Ecto neural progenitor cell (in vitro differentiated cells): ENCODE measurements around the gene CYTH4.
"Not testable (repeated sequence)": the region's sequence is repeated elsewhere in the genome, so short reads cannot be mapped to it uniquely, and the experiment has no call there.

ENCODE experiments used
- DNase-seq: peaks from one replicate; pipeline ENCODE4 v3.0.0-alpha.2; 2018; ENCODE audit warnings: low spot score

Gene CYTH4

GRCh38 chr22:37282385-37282677 is at the start of gene CYTH4:
TSS of gene CYTH4 (plus strand) at chr22:37282508. CDS start at chr22:37282570, 62 bp downstream.
- DNase-seq = no peak

- not testable (repeated sequence) for DNase-seq
Observed at GRCh38 chr22:37233371-37233750, 48.9 kb upstream of the CYTH4 start.

- DNase-seq = no peak
Observed at GRCh38 chr22:37233751-37234631, 48.3 kb upstream of the CYTH4 start.

GRCh38 chr22:37234736-37235711 is 47.3 kb upstream of the CYTH4 start:
- DNase-seq = no peak

GRCh38 chr22:37235897-37236607 is 46.3 kb upstream of the CYTH4 start:
- DNase-seq = no peak

GRCh38 chr22:37237371-37238268 is 44.7 kb upstream of the CYTH4 start:
- no peak for DNase-seq

- DNase-seq = no peak
Observed at GRCh38 chr22:37239336-37240239, 42.7 kb upstream of the CYTH4 start.

- no peak for DNase-seq
Observed at GRCh38 chr22:37240240-37240940, 41.9 kb upstream of the CYTH4 start.

GRCh38 chr22:37240941-37241320 is 41.4 kb upstream of the CYTH4 start:
- DNase-seq = no peak

GRCh38 chr22:37241351-37242142 is 40.8 kb upstream of the CYTH4 start:
- DNase-seq = no peak

- no peak for DNase-seq
Observed at GRCh38 chr22:37242395-37242918, 39.9 kb upstream of the CYTH4 start.

GRCh38 chr22:37243402-37244113 is 38.8 kb upstream of the CYTH4 start:
- DNase-seq = no peak

GRCh38 chr22:37244114-37244921 is 38.0 kb upstream of the CYTH4 start, which contains the start of gene RAC2:
TSS of gene RAC2 (minus strand) at chr22:37244269. CDS start at chr22:37244148, 121 bp downstream.
- DNase-seq = no peak

GRCh38 chr22:37244922-37245722 is 37.2 kb upstream of the CYTH4 start:
- DNase-seq = no peak

GRCh38 chr22:37245740-37246139 is 36.6 kb upstream of the CYTH4 start:
- DNase-seq = no peak

- no peak for DNase-seq
Observed at GRCh38 chr22:37248251-37248650, 34.1 kb upstream of the CYTH4 start.
